PC-3 (cell line): ENCODE results near the gene PARVA. TPM values are rescaled to one million over a fixed set of nuclear protein-coding genes. Genes with fewer than 3 reads are reported as not detected.

ENCODE experiments used
- ATAC-seq: fragments of 200-7000 bp; cut with Tn5 transposase; 2 replicates; pipeline ENCODE4 v1.9.1; 2020; ENCODE audit warnings: mild to moderate bottlenecking, moderate library complexity
- BruUV-seq: library from RNA; stranded (reverse); fragments of 400-500 nt; replicated peaks from 2 replicates; lab custom pipeline; 2021; lab: Mats Ljungman, UMichigan
- CTCF ChIA-PET: fragments of 300-600 bp; sonication (Branson Sonifier 250); formaldehyde crosslinking; loops from one replicate; lab custom pipeline; 2022; ENCODE audit warnings: antibody characterized with exemption; lab: Charles Lee
- POLR2A ChIA-PET: fragments of 300-600 bp; sonication (Branson Sonifier 250); formaldehyde crosslinking; loops from one replicate; lab custom pipeline; 2022; ENCODE audit warnings: antibody characterized with exemption; ENCODE audit not compliant: unreplicated experiment; lab: Charles Lee
- DNase-seq: peaks from one replicate; pipeline ENCODE4 v3.0.0-alpha.2; 2015
- H2AFZ ChIP-seq: fragments of 300-600 bp; sonication (generic); 2 replicates; pipeline ENCODE4 v1.6.0; 2016; ENCODE audit warnings: antibody characterized with exemption, low read length
- H3F3A ChIP-seq: fragments of 300-600 bp; sonication (generic); one replicate; pipeline ENCODE4 v1.6.0; 2017; ENCODE audit warnings: antibody characterized with exemption, low read length, control low read depth, mild to moderate bottlenecking; ENCODE audit not compliant: unreplicated experiment
- H3K27ac ChIP-seq: fragments of 300-600 bp; sonication (generic); 2 replicates; pipeline ENCODE4 v1.5.1; 2016; ENCODE audit warnings: mild to moderate bottlenecking, low read length
- H3K27me3 ChIP-seq: fragments of 300-600 bp; sonication (generic); 2 replicates; pipeline ENCODE4 v1.6.1; 2016; ENCODE audit warnings: low read length, mixed read lengths
- H3K36me3 ChIP-seq: fragments of 300-600 bp; sonication (generic); 2 replicates; pipeline ENCODE4 v1.6.1; 2016; ENCODE audit warnings: low read depth, mixed run types, low read length, mixed read lengths
- H3K4me1 ChIP-seq: fragments of 300-600 bp; sonication (generic); 2 replicates; pipeline ENCODE4 v1.5.1; 2016; ENCODE audit warnings: low read length; ENCODE audit not compliant: insufficient read depth
- H3K4me2 ChIP-seq: fragments of 300-600 bp; sonication (generic); 2 replicates; pipeline ENCODE4 v1.6.0; 2016; ENCODE audit warnings: low read length
- H3K4me3 ChIP-seq: fragments of 300-600 bp; sonication (generic); 2 replicates; pipeline ENCODE4 v1.5.1; 2016; ENCODE audit warnings: mild to moderate bottlenecking, low read length, mixed read lengths
- H3K79me2 ChIP-seq: fragments of 300-600 bp; sonication (generic); 2 replicates; pipeline ENCODE4 v1.6.1; 2017; ENCODE audit warnings: low read length, mixed read lengths
- H3K9ac ChIP-seq: fragments of 300-600 bp; sonication (generic); 2 replicates; pipeline ENCODE4 v1.6.0; 2016; ENCODE audit warnings: mild to moderate bottlenecking, low read length
- H3K9me2 ChIP-seq: fragments of 300-600 bp; sonication (generic); replicated peaks from 2 replicates; pipeline ENCODE4 v1.6.1; 2016; ENCODE audit warnings: mixed run types, low read length, mixed read lengths
- H3K9me3 ChIP-seq: fragments of 300-600 bp; sonication (generic); 2 replicates; pipeline ENCODE4 v1.6.1; 2016; ENCODE audit warnings: low read length, mixed read lengths
- H4K20me1 ChIP-seq: fragments of 300-600 bp; sonication (generic); 2 replicates; pipeline ENCODE4 v1.6.1; 2016; ENCODE audit warnings: low read length, mixed read lengths
- CTCF ChIP-seq: fragments of 300-600 bp; sonication (generic); conservative IDR thresholded peaks from 2 replicates; pipeline ENCODE4 v1.5.1; 2017; ENCODE audit warnings: antibody characterized with exemption, low read depth, mild to moderate bottlenecking, low read length
- EZH2 ChIP-seq: fragments of 300-600 bp; sonication (generic); IDR thresholded peaks from one replicate; pipeline ENCODE4 v1.6.1; 2017; ENCODE audit warnings: antibody characterized with exemption, mild to moderate bottlenecking, low read length; ENCODE audit not compliant: unreplicated experiment
- EZH2phosphoT487 ChIP-seq: fragments of 300-600 bp; sonication (generic); IDR thresholded peaks from 2 replicates; pipeline ENCODE4 v1.6.1; 2018; ENCODE audit warnings: mild to moderate bottlenecking, antibody characterized with exemption, low read length, borderline replicate concordance
- intact Hi-C: fragments of 100-400 bp; cut with micrococcal nuclease; formaldehyde crosslinking; loops from 2 replicates; pipeline ENCODE4 v1.9.0; 2023
- total RNA-seq: library from RNA; depleted of rRNA; stranded (reverse); fragments of >200 nt; gene quantifications from 2 replicates; pipeline ENCODE4 v1.2.3, GENCODE V29; 2014

PARVA gene
- total RNA-seq, 1 experiment from 2014 or later: 13.5 TPM

DNA sequence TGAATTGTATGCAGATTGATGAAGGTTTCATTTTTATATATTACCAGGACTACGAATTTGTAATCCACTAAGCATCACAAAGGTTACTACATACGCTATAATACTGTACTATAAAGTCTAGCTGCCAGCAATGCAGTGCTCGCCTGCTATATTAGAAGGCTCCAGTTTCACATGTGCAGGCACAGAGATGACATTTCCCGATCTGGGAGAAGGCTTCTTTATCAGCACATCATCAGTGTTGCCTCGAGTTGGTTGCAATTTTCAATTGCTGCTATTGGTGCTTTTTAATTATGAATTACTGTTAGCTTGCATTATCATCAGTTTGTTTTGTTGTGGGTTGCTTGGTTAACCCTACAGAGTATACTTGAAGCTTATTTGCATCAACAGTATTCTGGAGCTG lies 153.6 kb downstream of the PARVA start:
- Histone ChIP-seq H3K4me3 (no peak overlapping the region), H3K27me3 (no peaks in the 10 kb centered on the region), H3K79me2 (no peaks in the 10 kb centered on the region), H3K9me2 (no peaks in the 10 kb centered on the region), H3F3A (no peaks in the 10 kb centered on the region), H3K4me2 (no peak overlapping the region), H3K27ac (no peak overlapping the region), H2AFZ (no peak overlapping the region), H3K4me1 (peaks cover 6% of the 10 kb centered on the region; the same call in 1 of the 2 replicates), H3K36me3 (0 out of 2 replicates have a peak, but pooled peaks cover 3% of the 10 kb centered on the region), H3K9ac (no peak overlapping the region), H4K20me1 (no peaks in the 10 kb centered on the region), H3K9me3 (no peaks in the 10 kb centered on the region)
- no peak for ATAC-seq
- intact Hi-C loops: no loop called here
- no peak for DNase-seq
- CTCF ChIA-PET: no interaction called here
- POLR2A ChIA-PET: no interaction called here
- no TSS peak for BruUV-seq
- TF ChIP-seq CTCF (no peak), EZH2 (no peak), EZH2phosphoT487 (no peak)

DNA sequence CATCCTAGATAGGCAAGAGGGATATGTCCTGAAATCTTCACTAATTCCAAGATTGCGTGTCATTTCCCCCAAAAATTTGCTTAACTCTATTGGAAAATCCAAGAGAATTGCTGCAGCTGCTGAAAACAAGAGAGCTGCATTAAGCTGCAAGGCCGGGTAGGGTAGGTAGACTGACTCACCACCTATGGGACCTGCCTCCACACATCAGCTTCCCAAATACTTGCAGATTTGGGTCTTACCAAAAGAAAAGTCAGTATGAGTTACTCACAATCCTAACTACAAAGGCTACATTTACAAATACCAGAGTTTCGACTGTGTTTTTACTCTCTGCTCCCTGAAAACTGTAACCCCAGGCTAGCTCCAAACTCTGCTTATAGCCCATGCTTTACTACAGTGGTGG lies 154.3 kb downstream of the PARVA start:
- Histone ChIP-seq H2AFZ (no peak overlapping the region), H3K9me2 (no peaks in the 10 kb centered on the region), H3F3A (no peaks in the 10 kb centered on the region), H3K79me2 (no peaks in the 10 kb centered on the region), H3K4me2 (no peak overlapping the region), H3K27ac (no peak overlapping the region), H4K20me1 (no peaks in the 10 kb centered on the region), H3K9me3 (no peaks in the 10 kb centered on the region), H3K27me3 (no peaks in the 10 kb centered on the region), H3K4me1 (peaks cover 3% of the 10 kb centered on the region; the same call in 1 of the 2 replicates), H3K36me3 (0 out of 2 replicates have a peak, but pooled peaks cover 3% of the 10 kb centered on the region), H3K4me3 (no peak overlapping the region), H3K9ac (no peak overlapping the region)
- no peak for DNase-seq
- ChIA-PET POLR2A (no interaction called here), CTCF (no interaction called here)
- intact Hi-C loops: no loop called here
- ATAC-seq: no peak
- no TSS peak for BruUV-seq
- TF ChIP-seq CTCF: no peak

- DNase-seq: no peak
Measured at GRCh38 chr11:12532580-12532979, 155.2 kb downstream of the PARVA start.

More at GRCh38 chr11:12532580-12532979, 155.2 kb downstream of the PARVA start:
- Histone ChIP-seq H3K4me1 (no peaks in the 10 kb centered on the region), H3K27me3 (no peaks in the 10 kb centered on the region), H3K4me2 (no peak overlapping the region), H3K27ac (no peak overlapping the region), H3K9ac (no peak overlapping the region), H3K36me3 (0 out of 2 replicates have a peak, but pooled peaks cover 3% of the 10 kb centered on the region), H3K9me2 (no peaks in the 10 kb centered on the region), H3K79me2 (no peaks in the 10 kb centered on the region), H3K4me3 (no peak overlapping the region), H2AFZ (no peak overlapping the region), H3K9me3 (no peaks in the 10 kb centered on the region), H4K20me1 (no peaks in the 10 kb centered on the region), H3F3A (no peaks in the 10 kb centered on the region)
- TF ChIP-seq EZH2phosphoT487 (no peak), CTCF (no peak), EZH2 (no peak)
- no TSS peak for BruUV-seq
- intact Hi-C loops: no loop called here
- ChIA-PET POLR2A (no interaction called here), CTCF (no interaction called here)
- ATAC-seq: no peak
